Measurements from ENCODE around the gene CKAP2L.

CKAP2L gene

GRCh38 chr2:112687522-112687921, 76.9 kb downstream of the CKAP2L start:
- Histone ChIP-seq H3K4me3 (ENCODE audit: low read depth in 1 of 2, low read length in 1 of 2) (no peak overlapping the region), H3K27me3 (no peaks in the 10 kb centered on the region), H3K27ac (no peak overlapping the region), H3K36me3 (no peaks in the 10 kb centered on the region), H3K9me3 (no peaks in the 10 kb centered on the region), H3K4me1 (ENCODE audit: control insufficient read depth in 1 of 2, insufficient read depth in 1 of 2, low read depth in 1 of 2, low read length in 1 of 2) (peaks cover 67 to 69% of the 10 kb centered on the region in 2 experiments)
- TF ChIP-seq CTCF (IDR thresholded peaks at IDR 0.05), result no peak

Measured in neutrophil (primary cell).